ENCODE results near the gene TMCC1. TPM values are rescaled to one million over a fixed set of nuclear protein-coding genes. Genes with fewer than 3 reads are reported as not detected.

TMCC1 gene
- total RNA-seq, 4 donors from 2014 or later = 4.1 to 21.8 (median 14.5) TPM

DNA sequence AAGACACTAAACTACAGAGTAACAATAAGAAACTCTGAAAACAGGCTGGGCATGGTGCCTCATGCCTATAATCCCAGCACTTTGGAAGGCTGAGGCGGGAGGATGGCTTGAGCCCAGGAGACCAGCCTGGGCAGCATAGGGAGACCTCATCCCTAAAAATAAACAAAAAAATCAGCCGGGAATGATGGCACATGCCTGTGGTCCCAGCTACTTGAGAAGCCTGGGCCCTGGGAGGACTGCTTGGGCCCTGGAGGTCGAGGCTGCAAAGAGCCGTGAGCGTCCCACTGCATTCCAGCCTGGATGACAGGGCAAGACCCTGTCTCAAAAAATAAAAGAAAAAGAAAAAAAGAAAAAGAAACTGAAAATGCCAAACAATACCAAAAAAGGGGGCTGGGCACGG, 55.4 kb downstream of the TMCC1 start:
- H3K4me3 ChIP-seq = no peak overlapping the region
- in situ Hi-C loops (cut with MboI; ENCODE audit: low pct_ligation_motif_present in 1 of 4, low pct_unique_long_range_greater_than_20kb in 1 of 4, low sequenced_read_pairs in 3 of 4) (loop anchor here (25.0 kb wide), 1 partner anchor 351 kb away; no protein-coding TSS in a partner anchor), intact Hi-C loops (cut with DNase I; ENCODE audit: low total_unique reads) (no loop called here)
- WGBS, 2 donors (ENCODE audit: low coverage in 1 of 2) = 82 to 100% methylated on average over 1 to 6 of the region's 6 CpGs
- H3K9me3 ChIP-seq = peaks cover 0 to 5% of the 10 kb centered on the region in 2 donors
- H3K27ac ChIP-seq = no peak overlapping the region
- no peak for DNase-seq
- H3K36me3 ChIP-seq = no peaks in the 10 kb centered on the region
- TF ChIP-seq POLR2AphosphoS5 (IDR thresholded peaks at IDR 0.05) = no peak
- peaks cover 0 to 21% (median 7%) of the 10 kb centered on the region in 4 donors for H3K4me1 ChIP-seq
- no peaks in the 10 kb centered on the region for H3K27me3 ChIP-seq

DNA sequence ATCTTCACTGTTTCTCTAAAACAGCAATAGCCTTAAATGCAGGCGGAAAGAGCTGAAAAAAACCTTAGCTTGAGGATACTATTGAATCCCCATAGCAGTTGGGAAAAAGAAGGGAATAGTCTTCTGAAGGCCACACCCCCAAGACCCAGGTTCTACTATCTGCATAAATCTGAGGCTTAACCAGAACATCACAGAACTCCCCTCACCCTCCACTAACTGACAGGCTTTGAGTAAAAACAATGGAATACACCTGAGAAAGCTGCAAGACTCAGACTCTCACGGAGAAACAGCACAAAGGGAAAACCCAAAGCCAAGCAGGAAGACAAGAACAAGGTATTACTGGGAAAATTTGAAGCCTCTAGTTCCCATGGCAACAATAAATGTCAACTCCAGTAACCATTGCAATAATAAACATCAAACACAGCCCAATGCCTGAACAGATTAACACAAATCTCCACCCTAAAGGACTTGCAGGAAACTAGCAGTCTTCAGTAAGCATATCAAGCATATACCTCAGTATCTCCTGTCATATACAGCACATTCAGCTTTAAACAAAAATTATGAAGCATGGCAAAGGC, 56.4 kb downstream of the TMCC1 start:
- no peak for TF ChIP-seq POLR2A (IDR thresholded peaks at IDR 0.05)
- no peak for TF ChIP-seq POLR2AphosphoS5 (IDR thresholded peaks at IDR 0.05)
- TF ChIP-seq EP300 (IDR thresholded peaks at IDR 0.05; ENCODE audit: low read depth) = no peak
- TF ChIP-seq, protein P1, sequence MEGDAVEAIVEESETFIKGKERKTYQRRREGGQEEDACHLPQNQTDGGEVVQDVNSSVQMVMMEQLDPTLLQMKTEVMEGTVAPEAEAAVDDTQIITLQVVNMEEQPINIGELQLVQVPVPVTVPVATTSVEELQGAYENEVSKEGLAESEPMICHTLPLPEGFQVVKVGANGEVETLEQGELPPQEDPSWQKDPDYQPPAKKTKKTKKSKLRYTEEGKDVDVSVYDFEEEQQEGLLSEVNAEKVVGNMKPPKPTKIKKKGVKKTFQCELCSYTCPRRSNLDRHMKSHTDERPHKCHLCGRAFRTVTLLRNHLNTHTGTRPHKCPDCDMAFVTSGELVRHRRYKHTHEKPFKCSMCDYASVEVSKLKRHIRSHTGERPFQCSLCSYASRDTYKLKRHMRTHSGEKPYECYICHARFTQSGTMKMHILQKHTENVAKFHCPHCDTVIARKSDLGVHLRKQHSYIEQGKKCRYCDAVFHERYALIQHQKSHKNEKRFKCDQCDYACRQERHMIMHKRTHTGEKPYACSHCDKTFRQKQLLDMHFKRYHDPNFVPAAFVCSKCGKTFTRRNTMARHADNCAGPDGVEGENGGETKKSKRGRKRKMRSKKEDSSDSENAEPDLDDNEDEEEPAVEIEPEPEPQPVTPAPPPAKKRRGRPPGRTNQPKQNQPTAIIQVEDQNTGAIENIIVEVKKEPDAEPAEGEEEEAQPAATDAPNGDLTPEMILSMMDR (IDR thresholded peaks at IDR 0.05) = no peak
- no peaks in the 10 kb centered on the region for H3K36me3 ChIP-seq
- in situ Hi-C loops (cut with MboI; ENCODE audit: low pct_ligation_motif_present in 1 of 4, low pct_unique_long_range_greater_than_20kb in 1 of 4, low sequenced_read_pairs in 3 of 4) (loop anchor here (25.0 kb wide), 1 partner anchor 350 kb away; no protein-coding TSS in a partner anchor), intact Hi-C loops (cut with DNase I; ENCODE audit: low total_unique reads) (no loop called here)
- H3K4me1 ChIP-seq = peaks cover 0 to 21% (median 8%) of the 10 kb centered on the region in 4 donors
- no peaks in the 10 kb centered on the region for H3K9me3 ChIP-seq
- no peaks in the 10 kb centered on the region for H3K27me3 ChIP-seq
- H3K27ac ChIP-seq = no peak overlapping the region
- DNase-seq = no peak
- no peak overlapping the region for H3K4me3 ChIP-seq
- WGBS, 2 donors (ENCODE audit: low coverage in 1 of 2) = 60 to 76% methylated on average over 2 of the region's 2 CpGs

DNA sequence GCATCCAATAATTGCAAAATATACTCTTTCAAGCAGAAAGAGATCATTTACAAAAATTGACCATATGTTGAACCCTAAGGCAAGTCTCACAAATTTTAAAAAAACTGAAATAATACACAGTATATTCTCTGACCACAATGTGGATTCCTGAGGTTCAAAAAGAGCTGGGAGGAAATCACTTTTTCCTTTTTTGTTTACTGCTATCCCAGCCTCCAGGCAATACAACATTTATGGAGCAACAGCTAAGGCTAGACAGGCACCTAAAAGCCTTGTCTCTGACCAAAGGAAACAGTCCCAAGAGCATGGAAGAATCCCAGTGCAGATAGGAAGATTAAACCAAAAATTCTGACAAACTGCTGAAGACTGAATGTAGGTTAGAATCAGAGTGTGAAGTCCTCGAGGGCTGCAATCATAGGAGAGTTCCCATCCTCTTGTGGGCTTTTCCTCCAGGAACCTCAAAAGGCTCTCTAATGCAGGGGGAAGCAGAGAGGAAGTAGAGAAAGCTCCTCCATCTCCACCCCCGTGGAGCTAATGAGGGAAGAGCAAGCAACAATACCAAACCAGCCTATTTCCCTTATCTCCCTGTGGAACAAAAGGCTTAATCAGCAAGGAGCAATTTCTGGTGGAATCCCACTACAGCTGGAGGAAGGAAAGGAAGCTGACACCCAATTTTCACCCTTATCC, 57.0 kb downstream of the TMCC1 start:
- intact Hi-C loops (cut with DNase I; ENCODE audit: low total_unique reads) (no loop called here), in situ Hi-C loops (cut with MboI; ENCODE audit: low pct_ligation_motif_present in 1 of 4, low pct_unique_long_range_greater_than_20kb in 1 of 4, low sequenced_read_pairs in 3 of 4) (loop anchor here (25.0 kb wide), 1 partner anchor 349 kb away; no protein-coding TSS in a partner anchor)
- Histone ChIP-seq H3K9me3 (no peaks in the 10 kb centered on the region), H3K4me1 (peaks cover 0 to 26% (median 9%) of the 10 kb centered on the region in 4 donors), H3K27ac (no peak overlapping the region), H3K27me3 (no peaks in the 10 kb centered on the region), H3K4me3 (no peak overlapping the region), H3K36me3 (no peaks in the 10 kb centered on the region)
- 42 to 67% methylated on average over 1 to 2 of the region's 2 CpGs for WGBS, 2 donors (ENCODE audit: low coverage in 1 of 2)
- DNase-seq = no peak
- TF ChIP-seq, protein P1 (IDR thresholded peaks at IDR 0.05) = no peak
- no peak for TF ChIP-seq POLR2A (IDR thresholded peaks at IDR 0.05)
- TF ChIP-seq POLR2AphosphoS5 (IDR thresholded peaks at IDR 0.05) = no peak
- TF ChIP-seq EP300 (IDR thresholded peaks at IDR 0.05; ENCODE audit: low read depth) = no peak

DNA sequence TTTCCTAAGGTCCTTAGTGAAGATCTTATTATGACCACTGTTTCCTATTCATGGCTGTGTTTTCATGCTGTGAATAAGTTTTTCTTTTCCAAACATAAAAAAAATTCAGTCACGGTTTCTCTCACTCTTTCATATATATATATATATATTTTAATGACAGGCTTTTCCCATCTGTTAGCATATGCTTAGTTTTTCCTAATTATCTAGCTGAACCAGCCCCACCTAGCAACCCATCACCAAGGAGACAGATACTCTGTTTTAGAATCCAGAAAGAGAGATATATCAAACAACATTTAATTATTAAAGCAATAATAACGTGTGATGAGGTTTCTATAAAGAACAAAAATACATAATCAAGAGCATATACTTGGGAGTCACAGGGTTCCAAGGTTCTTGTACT, 58.3 kb downstream of the TMCC1 start:
- intact Hi-C loops (cut with DNase I; ENCODE audit: low total_unique reads) = no loop called here
- no peak overlapping the region for H3K4me3 ChIP-seq
- H3K27ac ChIP-seq = no peak overlapping the region
- TF ChIP-seq POLR2AphosphoS5 (IDR thresholded peaks at IDR 0.05) (no peak), EP300 (IDR thresholded peaks at IDR 0.05; ENCODE audit: low read depth) (no peak), POLR2A (IDR thresholded peaks at IDR 0.05) (no peak)
- TF ChIP-seq, protein P1 (IDR thresholded peaks at IDR 0.05) = no peak
- no peaks in the 10 kb centered on the region for H3K9me3 ChIP-seq
- no peaks in the 10 kb centered on the region for H3K27me3 ChIP-seq
- peaks cover 0 to 20% (median 9%) of the 10 kb centered on the region in 4 donors for H3K4me1 ChIP-seq
- DNase-seq = no peak
- WGBS, 2 donors (ENCODE audit: low coverage in 1 of 2) = 68 to 69% methylated on average over 2 of the region's 2 CpGs
- in situ Hi-C loops (cut with MboI; ENCODE audit: low pct_ligation_motif_present in 1 of 4, low pct_unique_long_range_greater_than_20kb in 1 of 4, low sequenced_read_pairs in 3 of 4) = loop anchor here (25.0 kb wide), 1 partner anchor 348 kb away; no protein-coding TSS in a partner anchor
- H3K36me3 ChIP-seq = no peaks in the 10 kb centered on the region

Data from transverse colon (tissue), 4 donors.